Mesothelial cell of epicardium (in vitro differentiated cells): ENCODE measurements around the gene ADAMTSL4. TPM values are rescaled to one million over a fixed set of nuclear protein-coding genes. Genes with fewer than 3 reads are reported as not detected.
"Not testable (repeated sequence)": the region's sequence is repeated elsewhere in the genome, so short reads cannot be mapped to it uniquely, and the experiment has no call there.

ENCODE experiments used
- DNase-seq, 2 experiments: peaks; one replicate each; pipeline ENCODE4 v3.0.0; 2021; ENCODE audit warnings: low spot score in 2 of 2; ENCODE audit not compliant: unreplicated experiment in 2 of 2
- H3K27ac Mint-ChIP-seq: 2 replicates; pipeline ENCODE4 v1.8.0; 2021; ENCODE audit warnings: mixed read lengths
- H3K27me3 Mint-ChIP-seq: 2 replicates; pipeline ENCODE4 v1.8.0; 2021; ENCODE audit warnings: low read depth, mixed read lengths
- H3K36me3 Mint-ChIP-seq: 2 replicates; pipeline ENCODE4 v1.8.0; 2021; ENCODE audit warnings: mixed read lengths
- H3K4me1 Mint-ChIP-seq: 2 replicates; pipeline ENCODE4 v1.8.0; 2021; ENCODE audit warnings: mixed read lengths
- H3K4me3 Mint-ChIP-seq: 2 replicates; pipeline ENCODE4 v1.8.0; 2021; ENCODE audit warnings: mild to moderate bottlenecking, moderate library complexity, mixed read lengths
- H3K9me3 Mint-ChIP-seq: 2 replicates; pipeline ENCODE4 v1.8.0; 2021; ENCODE audit warnings: mixed read lengths
- CTCF ChIP-seq: fragments of 200-600 bp; sonication (generic); IDR thresholded peaks from one replicate; pipeline ENCODE4 v1.5.0; 2021; ENCODE audit warnings: antibody characterized with exemption; ENCODE audit not compliant: unreplicated experiment
- total RNA-seq: library from RNA; stranded (reverse); gene quantifications from 3 replicates; pipeline ENCODE4 v1.2.1, GENCODE V29; 2021

Gene ADAMTSL4
- total RNA-seq, 1 donor from 2014 or later = 16.6 TPM

DNA sequence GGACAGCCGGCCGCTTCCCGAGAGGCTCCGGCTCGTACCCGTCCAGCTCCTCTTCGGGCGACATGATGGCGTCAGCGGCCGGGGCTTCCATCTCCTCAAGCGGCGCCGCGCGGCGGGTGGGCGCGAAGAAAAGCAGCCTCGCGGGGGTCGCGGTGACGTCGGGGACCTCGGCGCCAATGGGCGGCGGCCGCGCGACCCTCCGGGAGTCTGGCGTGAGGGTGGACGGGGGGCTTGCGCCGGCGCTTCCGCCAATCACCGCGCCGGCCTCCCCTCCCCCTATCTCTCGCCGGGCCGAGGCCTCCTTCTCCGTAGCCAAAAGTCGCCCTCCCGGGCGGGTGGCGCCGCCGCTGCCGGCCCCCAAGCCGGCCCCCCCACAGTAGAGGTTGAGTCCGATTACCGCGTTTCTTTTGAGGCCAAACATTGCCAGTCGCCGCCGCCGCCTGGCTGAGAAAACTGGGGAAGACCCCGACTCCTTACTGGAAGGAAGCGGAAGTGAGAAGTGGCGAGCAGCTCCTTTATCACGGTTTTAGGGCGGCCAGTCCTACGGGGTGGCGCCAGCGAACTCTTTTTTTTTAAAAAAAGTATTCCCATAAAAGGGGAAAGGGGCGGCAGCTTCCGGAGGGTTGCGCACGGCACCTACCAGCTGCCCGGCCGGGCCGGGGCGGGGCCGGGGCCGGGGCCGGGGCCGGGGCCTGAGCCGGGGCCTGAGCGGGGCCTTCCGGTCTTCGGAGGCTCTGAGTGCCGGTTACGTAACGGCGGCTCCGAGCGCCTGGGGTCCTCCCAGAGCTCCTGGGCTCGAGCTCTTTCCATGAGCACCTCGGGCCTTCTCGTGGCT, 30.1 kb downstream of the ADAMTSL4 start, which contains the start of gene MCL1:
TSS of gene MCL1 (minus strand) at position 501 of the 835 bp plus-strand sequence. CDS start at position 421, 80 bp downstream.
- Mint-ChIP-seq H3K9me3 (no peaks in the 10 kb centered on the region), H3K27me3 (no peaks in the 10 kb centered on the region), H3K4me1 (peaks cover 44% of the 10 kb centered on the region), H3K36me3 (peaks cover 30% of the 10 kb centered on the region), H3K4me3 (peak within 1 kb of the TSS; percentile 98), H3K27ac (peak within 1 kb of the TSS; percentile 98)
- DNase-seq = peak; percentile 75 to 88
- TF ChIP-seq CTCF = no peak

DNA sequence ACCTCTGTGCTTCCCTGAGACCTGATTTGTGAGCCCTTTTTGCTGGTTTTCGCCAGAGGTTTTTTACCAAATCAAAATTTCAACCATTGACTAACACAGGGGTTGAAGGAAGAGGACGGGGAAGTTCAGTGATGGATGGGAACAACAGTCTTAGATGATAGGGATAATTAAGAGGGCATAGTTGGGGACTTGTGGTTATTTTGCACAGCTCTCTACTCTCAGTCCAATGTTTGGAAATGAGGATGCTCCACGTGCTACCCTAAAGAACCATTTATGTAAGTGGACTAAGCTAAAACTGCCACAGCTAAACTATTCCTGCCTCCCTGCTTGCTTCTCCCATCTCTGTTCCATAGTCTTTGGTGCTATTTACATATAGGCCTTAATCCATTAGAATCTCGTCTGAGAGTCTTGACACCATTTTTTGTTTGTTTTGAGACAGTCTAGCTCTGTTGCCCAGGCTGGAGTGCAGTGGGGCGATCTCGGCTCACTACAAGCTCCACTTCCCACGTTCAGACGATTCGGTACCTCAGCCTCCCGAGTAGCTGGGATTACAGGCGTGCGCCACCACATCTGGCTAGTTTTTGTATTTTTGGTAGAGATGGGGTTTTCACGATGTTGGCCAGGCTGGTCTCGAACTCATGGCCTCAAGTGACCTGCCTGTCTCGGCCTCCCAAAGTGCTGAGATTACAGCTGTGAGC, 30.9 kb downstream of the ADAMTSL4 start:
- Mint-ChIP-seq H3K27ac (peak overlapping the region; percentile 98), H3K9me3 (no peaks in the 10 kb centered on the region), H3K36me3 (peaks cover 26% of the 10 kb centered on the region), H3K27me3 (no peaks in the 10 kb centered on the region), H3K4me3 (peak overlapping the region; percentile 98), H3K4me1 (peaks cover 36% of the 10 kb centered on the region)
- TF ChIP-seq CTCF = no peak
- DNase-seq = no peak

- H3K9me3 Mint-ChIP-seq, DNase-seq, H3K27me3 Mint-ChIP-seq: not testable (repeated sequence)
- peaks cover 22% of the 10 kb centered on the region for H3K36me3 Mint-ChIP-seq
- peak overlapping the region; percentile 98 for H3K27ac Mint-ChIP-seq
- peaks cover 27% of the 10 kb centered on the region for H3K4me1 Mint-ChIP-seq
- peak overlapping the region; percentile 98 for H3K4me3 Mint-ChIP-seq
Measured at GRCh38 chr1:150580966-150581365, 31.8 kb downstream of the ADAMTSL4 start.

- H3K9me3 Mint-ChIP-seq, H3K4me3 Mint-ChIP-seq, H3K27me3 Mint-ChIP-seq, DNase-seq, H3K27ac Mint-ChIP-seq: not testable (repeated sequence)
- Mint-ChIP-seq H3K4me1 (peaks cover 23% of the 10 kb centered on the region), H3K36me3 (peaks cover 19% of the 10 kb centered on the region)
Measured at GRCh38 chr1:150581437-150581836, 32.2 kb downstream of the ADAMTSL4 start.

DNA sequence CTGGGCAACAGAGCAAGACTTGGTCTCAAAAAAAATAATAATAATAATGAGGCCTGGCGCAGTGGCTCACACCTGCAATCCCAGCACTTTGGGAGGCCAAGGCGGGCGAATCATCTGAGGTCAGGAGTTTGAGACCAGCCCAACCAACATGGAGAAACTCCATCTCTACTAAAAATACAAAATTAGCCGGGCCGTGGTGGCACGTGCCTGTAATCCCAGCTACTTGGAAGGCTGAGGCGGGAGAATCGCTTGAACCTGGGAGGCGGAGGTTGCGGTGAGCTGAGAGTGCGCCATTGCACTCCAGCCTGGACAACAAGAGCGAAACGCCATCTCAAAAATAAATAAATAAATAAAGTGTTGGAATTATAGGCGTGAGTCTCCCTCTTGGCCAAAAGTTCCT, 32.8 kb downstream of the ADAMTSL4 start:
- Mint-ChIP-seq H3K4me1 (peaks cover 19% of the 10 kb centered on the region), H3K36me3 (peaks cover 15% of the 10 kb centered on the region)
- not testable (repeated sequence) for H3K9me3 Mint-ChIP-seq, H3K4me3 Mint-ChIP-seq, H3K27ac Mint-ChIP-seq, H3K27me3 Mint-ChIP-seq, DNase-seq

DNA sequence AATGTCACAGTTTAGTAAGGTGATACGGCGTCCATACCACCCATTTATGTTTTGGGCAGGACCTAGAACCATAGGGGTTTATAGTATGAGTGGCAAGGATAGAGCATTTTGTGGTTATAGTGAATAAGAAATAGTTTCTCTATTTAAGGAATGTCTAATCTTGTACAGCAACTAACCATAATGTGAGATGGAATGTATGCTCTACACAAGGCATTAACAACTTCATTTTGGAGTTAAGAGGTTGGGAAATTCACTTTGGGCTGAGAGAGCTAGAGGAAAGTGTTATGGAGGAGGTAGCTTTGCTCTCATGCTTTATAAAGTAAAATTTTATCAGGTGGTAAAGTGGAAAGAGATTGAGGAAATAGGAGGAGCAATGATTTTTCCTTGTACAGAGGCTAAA, 33.2 kb downstream of the ADAMTSL4 start:
- Mint-ChIP-seq H3K36me3 (peaks cover 11% of the 10 kb centered on the region), H3K27ac (no peak overlapping the region), H3K4me3 (no peak overlapping the region), H3K4me1 (peaks cover 14% of the 10 kb centered on the region), H3K27me3 (no peaks in the 10 kb centered on the region), H3K9me3 (no peaks in the 10 kb centered on the region)
- TF ChIP-seq CTCF = no peak
- DNase-seq = no peak
